ENCODE measurements around the gene ANO7.

The ANO7 gene, protein sequence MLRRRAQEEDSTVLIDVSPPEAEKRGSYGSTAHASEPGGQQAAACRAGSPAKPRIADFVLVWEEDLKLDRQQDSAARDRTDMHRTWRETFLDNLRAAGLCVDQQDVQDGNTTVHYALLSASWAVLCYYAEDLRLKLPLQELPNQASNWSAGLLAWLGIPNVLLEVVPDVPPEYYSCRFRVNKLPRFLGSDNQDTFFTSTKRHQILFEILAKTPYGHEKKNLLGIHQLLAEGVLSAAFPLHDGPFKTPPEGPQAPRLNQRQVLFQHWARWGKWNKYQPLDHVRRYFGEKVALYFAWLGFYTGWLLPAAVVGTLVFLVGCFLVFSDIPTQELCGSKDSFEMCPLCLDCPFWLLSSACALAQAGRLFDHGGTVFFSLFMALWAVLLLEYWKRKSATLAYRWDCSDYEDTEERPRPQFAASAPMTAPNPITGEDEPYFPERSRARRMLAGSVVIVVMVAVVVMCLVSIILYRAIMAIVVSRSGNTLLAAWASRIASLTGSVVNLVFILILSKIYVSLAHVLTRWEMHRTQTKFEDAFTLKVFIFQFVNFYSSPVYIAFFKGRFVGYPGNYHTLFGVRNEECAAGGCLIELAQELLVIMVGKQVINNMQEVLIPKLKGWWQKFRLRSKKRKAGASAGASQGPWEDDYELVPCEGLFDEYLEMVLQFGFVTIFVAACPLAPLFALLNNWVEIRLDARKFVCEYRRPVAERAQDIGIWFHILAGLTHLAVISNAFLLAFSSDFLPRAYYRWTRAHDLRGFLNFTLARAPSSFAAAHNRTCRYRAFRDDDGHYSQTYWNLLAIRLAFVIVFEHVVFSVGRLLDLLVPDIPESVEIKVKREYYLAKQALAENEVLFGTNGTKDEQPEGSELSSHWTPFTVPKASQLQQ

DNA sequence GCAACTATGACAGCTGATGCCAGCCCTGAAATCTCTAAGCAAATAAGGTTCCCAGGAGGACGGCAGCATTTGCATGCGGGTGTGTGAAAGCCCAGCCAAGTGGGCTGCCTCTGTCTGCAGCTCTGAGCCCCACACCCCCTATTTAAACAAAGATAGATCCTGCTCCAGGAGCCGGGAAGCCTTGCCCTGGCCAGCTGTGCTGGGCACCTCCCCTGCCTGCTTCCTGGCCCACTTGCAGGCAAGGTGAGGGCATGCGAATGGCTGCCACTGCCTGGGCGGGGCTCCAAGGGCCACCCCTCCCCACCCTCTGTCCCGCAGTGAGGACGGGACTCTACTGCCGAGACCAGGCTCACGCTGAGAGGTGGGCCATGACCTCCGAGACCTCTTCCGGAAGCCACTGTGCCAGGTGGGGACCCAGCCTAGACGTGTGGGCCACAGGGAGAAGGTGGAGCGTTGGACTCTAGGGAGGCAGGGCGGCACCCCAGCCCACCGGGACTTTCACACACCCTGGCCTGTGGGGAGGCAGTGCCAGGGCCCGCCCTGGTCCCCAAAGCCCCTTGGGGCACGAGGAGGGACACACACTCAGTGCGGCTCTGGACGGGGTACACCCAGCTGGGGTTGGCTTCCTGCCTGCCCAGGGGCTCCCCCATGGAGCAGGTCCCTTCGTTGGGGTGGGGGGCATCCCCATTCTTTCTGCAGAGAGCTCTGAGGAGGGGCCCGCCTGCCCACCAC lies at the start of gene ANO7:
TSS of gene ANO7 (plus strand) at position 317 of the 732 bp plus-strand sequence. CDS start 1,387 bp downstream, outside the sequence.
- no peak for DNase-seq (ENCODE audit: low read depth in 2 of 2)

DNA sequence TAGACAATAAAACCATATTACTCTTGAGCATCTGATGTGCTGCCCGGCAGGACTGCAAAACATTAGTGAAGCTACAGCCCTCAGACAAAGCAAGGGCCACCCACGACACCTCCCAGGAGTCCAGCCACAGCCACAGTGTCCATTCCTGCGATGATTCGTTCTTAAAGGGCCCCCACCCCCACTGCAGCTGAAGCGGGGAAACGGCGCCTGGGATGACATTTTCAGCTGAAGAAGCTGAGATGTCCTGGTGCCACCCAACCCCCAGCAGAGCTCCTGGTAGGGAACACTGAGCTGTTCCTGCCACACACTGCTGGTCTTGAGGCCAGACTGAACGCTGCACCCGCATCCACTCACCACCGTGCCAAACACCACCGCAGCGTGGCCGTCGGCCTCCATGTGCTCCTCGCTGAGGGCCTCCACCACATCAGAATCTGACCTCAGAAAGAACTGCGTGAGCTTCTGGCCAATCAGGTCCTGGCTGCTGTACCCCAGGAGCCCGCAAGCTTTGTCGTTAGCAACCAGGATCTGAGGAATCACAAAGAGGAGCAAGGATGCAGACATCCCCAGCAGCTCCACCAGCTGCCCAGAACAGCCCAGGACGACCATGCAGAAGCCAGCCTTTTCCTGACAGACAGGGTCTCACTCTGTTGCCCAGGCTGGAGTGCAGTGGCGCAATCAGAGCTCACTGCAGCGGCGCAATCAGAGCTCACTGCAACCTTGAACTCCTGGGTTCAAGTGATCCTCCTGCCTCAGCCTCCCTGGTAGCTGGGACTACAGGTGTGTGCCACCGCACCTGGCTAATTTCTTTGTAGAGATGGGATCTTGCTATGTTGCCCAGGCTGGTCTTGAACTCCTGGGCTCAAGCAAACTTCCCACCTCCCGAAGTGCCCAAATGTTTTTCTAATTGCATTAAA lies 48.7 kb upstream of the ANO7 start:
- DNase-seq (ENCODE audit: low read depth in 2 of 2) = no peak

DNA sequence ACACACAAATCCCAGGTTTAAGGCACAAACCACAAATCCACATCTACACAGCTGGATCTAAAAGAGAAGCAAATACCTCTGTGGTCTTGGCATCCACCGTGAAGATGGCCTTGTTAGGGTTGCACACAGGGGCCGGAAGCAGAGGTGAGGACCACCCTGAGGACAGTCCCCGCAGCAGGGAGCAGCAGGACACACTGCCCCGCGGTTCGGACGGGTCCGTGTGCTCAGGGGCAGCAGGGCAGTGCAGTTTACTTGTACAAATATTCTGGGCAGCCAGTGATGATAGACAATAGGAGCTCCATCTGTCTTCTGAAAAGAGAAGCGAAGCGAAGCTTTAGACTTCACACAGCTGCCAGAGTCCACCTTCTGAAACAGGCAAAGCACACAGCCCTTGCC lies 48.0 kb upstream of the ANO7 start:
- no peak for DNase-seq (ENCODE audit: low read depth in 2 of 2)

DNA sequence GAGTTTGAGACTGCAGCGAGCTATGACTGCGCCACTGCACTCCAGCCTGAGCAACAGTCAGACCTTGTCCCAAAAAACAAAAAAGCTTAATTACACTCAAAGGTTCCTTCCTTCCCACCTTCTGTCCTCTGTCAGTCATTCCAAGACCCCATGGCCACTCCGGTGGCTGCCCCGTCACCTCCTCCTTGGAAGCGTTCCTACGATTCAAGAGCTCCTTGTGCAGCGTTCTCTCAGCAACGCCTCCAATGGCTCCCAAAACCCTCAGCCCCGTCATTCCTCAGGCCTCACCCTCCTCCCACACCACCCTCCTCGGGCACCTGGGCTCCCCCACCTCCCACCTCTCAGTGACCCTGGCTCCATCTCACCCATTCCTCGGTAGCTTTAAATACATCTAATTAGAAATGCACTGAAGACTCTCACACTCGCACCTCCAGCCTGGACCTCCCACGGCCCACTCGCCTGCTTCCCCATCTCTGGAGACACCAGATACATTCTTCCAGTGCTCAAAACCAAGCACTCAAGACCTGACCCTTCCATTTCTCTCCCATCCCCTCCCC lies 47.2 kb upstream of the ANO7 start:
- DNase-seq (ENCODE audit: low read depth in 2 of 2) = no peak

DNA sequence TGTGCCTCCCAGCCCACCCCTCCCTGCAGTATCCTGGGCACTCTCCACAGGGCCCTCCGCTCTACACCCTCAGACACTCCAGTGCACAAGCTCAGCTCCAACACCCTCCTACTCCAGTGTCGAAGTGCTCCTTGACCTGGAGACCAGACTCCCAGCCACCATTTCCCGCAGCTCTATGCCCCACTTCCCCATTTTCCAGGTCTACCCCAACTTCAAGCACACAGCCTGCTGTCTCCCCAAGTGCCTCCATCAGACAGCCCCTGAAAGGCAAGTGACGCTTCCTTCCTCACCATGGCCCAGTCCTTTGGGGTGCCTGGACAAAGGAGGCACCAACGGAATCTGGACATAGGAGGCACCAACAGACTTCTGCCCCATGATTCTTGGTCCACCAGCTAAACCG lies 46.4 kb upstream of the ANO7 start:
- no peak for DNase-seq (ENCODE audit: low read depth in 2 of 2)

DNA sequence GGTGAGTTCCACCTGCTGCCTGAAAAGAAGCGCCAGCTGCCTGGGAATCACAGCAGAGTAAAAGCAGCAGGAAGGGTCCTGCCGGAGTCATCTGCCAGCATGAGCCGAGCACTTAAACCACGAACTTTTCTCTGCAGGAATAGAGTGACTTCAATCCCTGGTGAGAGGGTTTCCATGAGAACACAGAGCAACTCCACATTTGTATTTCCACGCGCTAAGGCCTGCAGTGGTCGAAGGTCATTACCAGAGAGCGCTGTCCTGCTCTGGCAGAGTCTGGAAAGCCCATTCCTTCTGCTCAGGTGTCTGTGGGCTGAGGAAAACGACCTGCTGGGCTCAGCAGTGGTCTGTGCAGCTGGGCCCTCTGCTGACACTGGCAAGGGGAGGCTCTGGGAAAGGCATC lies 45.9 kb upstream of the ANO7 start:
- DNase-seq (ENCODE audit: low read depth in 2 of 2) = no peak

DNA sequence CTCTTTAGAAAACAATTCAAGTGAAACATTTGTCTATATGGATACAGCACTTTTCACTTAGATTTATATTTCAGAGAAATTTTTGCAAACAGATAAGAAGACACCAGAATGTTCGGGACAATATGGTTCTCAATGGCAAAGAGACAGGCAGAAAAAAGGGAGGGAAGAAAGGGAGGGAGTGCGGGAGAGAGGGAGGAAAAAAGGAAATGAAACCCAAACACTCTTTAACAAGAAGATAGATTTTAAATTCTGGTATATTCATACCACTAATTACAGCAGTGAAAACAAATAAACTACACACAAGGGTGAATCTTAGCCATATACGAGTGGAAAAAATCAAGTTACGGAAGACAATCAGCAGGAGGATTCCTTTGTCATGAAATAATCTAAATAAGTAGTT lies 42.2 kb upstream of the ANO7 start:
- DNase-seq (ENCODE audit: low read depth in 2 of 2) = no peak

DNA sequence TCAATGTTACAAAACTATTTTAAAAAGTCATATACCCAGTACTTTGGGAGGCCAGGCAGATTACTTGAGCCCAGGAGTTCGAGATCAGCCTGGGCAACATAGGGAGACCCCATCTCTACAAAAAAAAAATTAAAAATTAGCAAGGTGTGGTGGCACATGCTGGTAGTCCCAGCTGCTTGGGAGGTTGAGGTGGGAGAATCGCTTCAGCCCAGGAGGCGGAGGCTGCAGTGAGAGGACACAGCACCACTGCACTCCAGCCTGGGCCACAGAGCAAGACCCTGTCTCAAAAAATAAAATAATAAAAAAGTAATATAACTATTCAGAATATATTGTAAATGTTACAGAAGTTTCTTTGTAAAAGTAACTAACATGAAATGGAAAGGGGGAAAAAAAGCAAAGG lies 41.1 kb upstream of the ANO7 start:
- no peak for DNase-seq (ENCODE audit: low read depth in 2 of 2)

DNA sequence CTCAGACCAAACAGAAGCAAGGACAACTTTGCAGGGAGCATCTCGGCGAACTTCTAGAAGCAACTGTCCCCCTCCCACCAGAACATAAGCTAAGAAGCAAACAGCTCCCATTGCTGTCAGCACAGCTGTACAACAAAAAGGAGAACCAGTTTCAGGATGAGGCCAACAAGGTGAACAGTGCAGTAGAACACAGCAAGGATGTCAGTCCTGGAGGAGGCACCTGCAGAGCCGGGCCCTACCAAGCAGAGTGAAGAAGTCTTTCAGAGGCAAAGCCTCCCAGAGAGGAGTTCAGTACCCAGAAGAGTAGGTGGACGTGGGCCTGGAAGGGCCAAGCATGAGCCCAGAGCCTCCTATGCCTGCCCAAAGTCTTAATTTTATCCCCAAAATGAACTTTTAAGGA lies 40.2 kb upstream of the ANO7 start:
- DNase-seq (ENCODE audit: low read depth in 2 of 2) = no peak

DNA sequence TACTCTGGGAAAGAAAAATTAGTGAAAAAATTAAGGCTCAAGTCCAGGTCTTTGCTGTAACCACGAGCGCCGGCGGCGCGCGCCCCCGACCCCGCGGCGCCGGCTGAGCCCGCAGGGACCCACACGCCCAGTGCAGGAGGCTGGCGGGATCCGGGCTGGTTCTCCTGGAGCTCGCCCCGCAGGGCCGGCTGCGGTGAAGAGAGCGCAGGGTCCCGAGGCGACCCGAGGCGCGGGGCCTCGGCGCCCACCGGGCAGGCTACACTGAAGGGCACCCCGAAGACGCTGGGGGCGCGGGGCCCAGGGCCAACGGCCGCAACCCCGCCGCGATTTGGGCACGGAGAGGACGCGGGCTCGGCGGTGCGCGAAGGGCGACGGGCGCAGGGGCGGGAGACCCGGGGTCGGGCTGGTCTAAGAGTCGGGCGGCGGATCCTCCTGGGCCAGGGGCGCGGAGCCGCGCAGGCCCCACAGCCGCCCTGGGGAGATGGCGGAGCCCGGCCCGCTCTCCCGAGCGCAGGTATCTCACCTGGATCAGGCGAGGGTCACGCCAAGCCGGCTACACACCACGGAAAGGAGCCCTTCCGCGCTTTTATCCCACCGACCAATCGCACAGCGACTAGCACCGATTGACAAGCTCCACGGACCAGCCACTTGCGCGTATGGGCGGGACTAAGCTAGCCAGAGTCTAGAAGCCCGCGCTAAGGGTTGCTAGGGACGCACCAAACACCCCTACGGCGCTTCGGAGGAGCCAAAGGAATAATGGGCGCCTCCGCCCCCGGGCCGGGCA lies 39.4 kb upstream of the ANO7 start, which contains the start of gene PASK:
TSS of gene PASK (minus strand) at position 582 of the 784 bp plus-strand sequence. CDS start 6,440 bp downstream, outside the sequence.
- peak; percentile 93 to 94 for DNase-seq (ENCODE audit: low read depth in 2 of 2)

DNA sequence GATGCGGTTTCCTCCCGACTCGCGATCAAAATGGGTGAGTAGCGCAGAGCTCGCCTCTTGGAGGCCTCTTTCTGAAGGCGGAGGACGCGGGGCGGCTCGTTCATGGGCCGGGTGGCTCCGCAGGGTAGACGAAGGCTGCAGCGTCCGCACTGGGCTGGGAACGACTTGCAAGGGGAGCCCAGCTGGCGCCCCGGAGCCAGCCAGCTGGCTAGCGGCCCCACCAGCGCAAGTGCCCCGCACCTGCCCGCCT lies 38.9 kb upstream of the ANO7 start:
- no peak for DNase-seq (ENCODE audit: low read depth in 2 of 2)

DNA sequence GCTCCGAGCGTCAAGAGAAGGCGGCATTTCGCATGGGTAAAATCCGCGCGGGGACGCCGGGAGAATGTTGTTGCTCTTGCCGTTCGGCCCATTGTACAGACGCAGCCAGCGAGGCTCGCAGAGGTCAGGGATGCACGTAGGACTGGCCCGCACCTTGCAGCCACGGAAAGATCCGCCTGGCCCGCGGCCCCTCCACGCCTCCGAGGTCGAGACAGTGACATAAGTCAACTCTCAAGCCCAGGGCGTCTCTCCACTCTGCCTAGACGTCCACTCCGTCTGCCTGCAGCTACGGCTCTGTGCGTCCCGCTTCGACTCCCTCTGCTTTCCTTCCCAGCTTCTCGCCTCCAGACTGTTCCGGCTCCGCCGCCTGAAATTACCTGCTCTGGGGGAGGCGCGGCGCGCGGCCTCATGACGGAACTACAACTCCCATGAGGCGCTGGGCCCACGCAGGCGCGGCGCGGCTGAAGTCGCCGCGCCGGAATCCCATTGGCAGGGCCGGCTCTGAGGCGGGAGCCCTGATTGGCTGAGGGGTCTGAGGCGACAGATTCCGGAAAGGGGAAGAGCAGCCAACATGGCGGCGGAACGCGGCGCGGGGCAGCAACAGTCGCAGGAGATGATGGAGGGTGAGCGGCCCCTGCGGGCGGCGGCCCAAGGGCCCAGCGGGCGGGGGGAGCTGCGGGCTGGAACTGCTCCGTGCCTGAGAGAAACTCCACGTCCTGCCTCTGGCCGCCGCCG lies 38.4 kb upstream of the ANO7 start, which contains the start of gene PPP1R7:
TSS of gene PPP1R7 (plus strand) at position 543 of the 735 bp plus-strand sequence. CDS start at position 572, 29 bp downstream.
- DNase-seq (ENCODE audit: low read depth in 2 of 2) = peak; percentile 91 to 94

DNA sequence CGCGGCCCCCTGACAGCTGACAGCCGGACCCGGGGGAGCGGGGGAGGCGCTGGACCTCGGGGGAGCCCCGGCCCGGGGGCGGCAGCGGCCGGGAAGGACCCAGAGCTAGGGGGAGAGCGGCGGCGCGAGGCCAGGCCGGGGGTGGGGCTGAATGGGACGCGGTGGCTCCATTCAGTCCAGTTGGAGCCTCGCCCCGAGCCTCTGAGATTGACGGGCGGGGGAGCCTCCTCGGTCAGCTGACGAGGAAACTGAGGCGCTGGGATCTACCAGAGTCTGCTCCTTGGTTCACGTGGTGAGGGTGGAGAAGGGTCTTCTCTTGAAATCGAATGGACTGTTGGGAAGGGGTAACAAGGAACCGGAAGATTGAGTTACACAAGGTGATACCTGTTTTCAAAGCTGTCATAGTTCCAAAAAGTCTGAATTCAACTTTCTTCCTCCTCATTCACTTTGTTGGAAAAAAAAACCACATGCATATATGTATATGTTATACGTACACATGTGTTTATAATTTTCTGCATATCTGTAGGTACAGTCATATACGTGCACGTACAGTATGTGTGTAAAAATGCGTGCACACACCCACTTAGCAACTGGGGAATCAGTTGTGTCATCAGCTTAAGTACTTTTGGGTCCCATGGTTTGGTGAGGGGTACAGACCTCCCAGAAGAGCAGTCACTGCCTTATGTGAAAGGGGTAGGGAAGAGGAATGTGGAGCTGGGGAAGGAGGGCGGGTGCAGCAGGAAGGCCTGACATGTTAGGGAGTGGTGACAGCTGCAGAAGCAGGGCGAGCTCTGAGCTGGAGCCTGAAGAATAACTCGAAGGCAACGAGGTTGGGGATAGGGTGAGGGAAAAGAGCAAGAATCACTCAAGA lies 37.6 kb upstream of the ANO7 start:
- no peak for DNase-seq (ENCODE audit: low read depth in 2 of 2)

DNA sequence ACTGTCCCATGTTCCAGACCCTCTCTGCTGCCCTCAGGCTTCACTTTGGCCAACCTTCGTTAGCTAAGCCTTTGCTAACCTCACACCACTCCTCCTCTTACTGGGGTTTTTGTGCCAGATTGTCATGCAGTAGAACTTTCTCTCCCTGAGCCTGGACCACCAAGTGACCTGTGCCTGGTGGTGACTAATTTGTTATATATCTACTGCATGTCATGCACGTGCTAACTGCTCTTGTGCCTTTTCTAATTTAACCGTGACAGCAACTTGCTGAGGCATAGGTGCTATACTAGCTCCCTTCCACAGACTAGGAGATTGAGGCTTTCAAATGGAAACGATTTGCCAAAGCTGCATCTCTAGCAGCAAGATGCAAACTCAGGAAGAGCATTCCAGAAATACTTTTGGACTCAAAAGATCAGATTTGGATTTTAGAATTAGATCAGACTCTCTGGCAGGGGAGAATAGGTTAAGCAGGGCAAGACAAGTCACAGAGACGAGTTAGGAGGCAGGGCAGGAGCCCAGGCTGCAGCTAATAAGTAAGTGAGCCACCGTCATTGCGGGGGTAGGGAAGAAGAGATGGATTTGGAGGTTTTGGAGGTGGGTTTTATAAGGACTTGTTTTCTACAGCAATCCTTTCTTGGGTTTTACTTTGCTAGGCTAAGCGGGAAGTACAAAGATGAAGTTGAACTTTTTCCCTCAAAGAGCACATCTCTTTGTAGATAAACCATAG lies 36.4 kb upstream of the ANO7 start:
- no peak for DNase-seq (ENCODE audit: low read depth in 2 of 2)

DNA sequence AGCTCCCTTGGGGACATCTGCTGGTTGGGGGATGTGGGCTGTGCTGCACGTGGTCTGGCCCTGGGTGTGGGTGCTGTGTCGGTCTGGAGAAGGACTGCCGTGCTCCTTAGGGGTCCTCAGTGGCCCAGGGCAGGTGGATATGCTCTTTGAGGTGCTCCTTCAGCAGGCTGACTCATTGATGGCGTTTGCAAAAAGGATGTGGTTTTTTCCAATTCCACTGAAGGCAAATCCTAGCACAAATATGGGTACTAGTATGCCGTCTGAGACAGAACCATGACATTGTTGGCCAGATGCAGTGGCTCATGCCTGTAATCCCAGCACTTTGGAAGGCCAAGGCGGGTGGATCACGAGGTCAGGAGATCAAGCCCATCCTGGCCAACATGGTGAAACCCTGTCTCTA lies 34.9 kb upstream of the ANO7 start:
- DNase-seq (ENCODE audit: low read depth in 2 of 2) = no peak

DNA sequence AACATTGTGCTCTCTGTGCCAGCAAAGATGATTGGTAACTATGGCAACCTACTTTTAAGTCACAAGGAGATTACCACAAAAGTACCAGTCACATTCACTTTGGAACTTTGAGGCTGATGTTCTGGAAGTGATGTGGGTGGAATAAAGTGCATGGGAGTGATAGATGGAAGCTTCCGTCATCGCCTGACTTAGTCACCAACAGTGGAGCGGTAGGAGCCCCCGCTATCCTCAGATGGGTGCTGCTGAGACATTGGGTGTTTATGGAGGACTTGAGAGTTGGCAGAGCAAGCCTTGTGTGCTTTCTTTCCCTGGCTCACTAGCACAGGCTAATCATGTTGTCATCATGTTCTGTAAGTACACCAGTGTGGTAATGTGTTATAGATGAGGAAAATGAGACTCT lies 33.6 kb upstream of the ANO7 start:
- peak; percentile 18 to 21 for DNase-seq (ENCODE audit: low read depth in 2 of 2)

DNA sequence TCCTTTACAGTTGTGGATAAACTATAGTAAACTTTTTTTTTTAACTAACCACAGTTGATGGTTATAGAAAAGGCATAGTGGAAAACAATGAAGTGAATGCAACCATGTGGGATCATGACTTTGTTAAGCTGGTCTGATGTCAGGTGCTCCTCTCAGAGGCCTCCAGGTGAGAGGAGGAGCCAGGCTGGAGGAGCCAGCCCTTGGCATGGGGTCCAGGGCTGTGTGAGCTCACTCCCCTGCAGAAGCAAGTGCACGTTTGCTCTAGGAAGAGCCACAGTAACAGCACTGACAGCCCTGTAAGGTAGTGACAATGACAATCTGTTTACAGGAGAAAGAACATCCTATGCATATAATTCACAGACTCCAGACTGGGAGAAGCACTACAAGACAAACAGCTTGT lies 32.5 kb upstream of the ANO7 start:
- no peak for DNase-seq (ENCODE audit: low read depth in 2 of 2)

DNA sequence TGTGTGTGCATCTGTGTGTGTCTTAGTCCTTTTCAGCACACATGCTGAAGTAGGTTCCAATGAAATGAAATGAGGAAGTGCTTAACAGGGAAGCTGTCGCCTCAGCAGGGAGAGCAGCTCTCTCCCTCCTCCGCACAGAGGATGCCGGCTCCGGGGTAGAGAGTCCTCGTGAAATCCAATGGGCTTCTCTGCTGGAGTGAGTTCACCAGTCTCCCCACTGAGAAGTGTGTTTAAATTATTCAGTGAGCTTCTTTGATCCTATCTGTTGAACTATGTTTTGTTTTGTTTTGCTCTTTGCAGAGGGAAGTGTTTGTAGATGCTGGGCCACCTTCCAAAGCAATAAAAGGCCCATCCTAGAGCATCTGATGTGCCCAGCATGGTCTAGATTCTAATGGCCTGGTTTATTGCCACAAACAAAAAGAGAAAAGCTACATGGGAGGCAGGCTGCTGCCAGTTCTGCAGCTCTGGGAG lies 31.5 kb upstream of the ANO7 start:
- no peak for DNase-seq (ENCODE audit: low read depth in 2 of 2)

Measured in stimulated activated CD4-positive, alpha-beta T cell treated with anti-CD3 and anti-CD28 coated beads, Interleukin-15, amount 100 ng/mL, for 48 hours (primary cell).